PFSK-1 (cell line): Measurements from ENCODE around the gene JAGN1.

ENCODE experiments used
- FOXP2 ChIP-seq: optimal IDR thresholded peaks from 2 replicates; pipeline ENCODE3; 2011; ENCODE audit warnings: borderline replicate concordance, control low read depth, inconsistent platforms; ENCODE audit not compliant: insufficient read depth; ENCODE audit errors: extremely low read length, extremely low read depth
- POLR2AphosphoS5 ChIP-seq: IDR thresholded peaks from 2 replicates; pipeline ENCODE4 v1.6.1; 2012; ENCODE audit warnings: low read depth, mild to moderate bottlenecking, control low read depth, low read length, moderate library complexity
- REST ChIP-seq, 2 experiments: IDR thresholded peaks; 2 replicates each; pipeline versions ENCODE4 v1.6.1 to v1.8.0; 2011 to 2012; ENCODE audit warnings: low read depth in 2 of 2, low read length in 2 of 2, control low read depth in 1 of 2, inconsistent platforms in 1 of 2, mild to moderate bottlenecking in 1 of 2, moderate library complexity in 1 of 2; ENCODE audit not compliant: insufficient read depth in 1 of 2
- SIN3A ChIP-seq: IDR thresholded peaks from 2 replicates; pipeline ENCODE4 v1.6.1; 2012; ENCODE audit warnings: mild to moderate bottlenecking, low read length, moderate library complexity, borderline replicate concordance; ENCODE audit not compliant: insufficient read depth
- TAF1 ChIP-seq: IDR thresholded peaks from 2 replicates; pipeline ENCODE4 v1.6.1; 2012; ENCODE audit warnings: low read length, control low read depth, borderline replicate concordance; ENCODE audit not compliant: insufficient read depth

DNA sequence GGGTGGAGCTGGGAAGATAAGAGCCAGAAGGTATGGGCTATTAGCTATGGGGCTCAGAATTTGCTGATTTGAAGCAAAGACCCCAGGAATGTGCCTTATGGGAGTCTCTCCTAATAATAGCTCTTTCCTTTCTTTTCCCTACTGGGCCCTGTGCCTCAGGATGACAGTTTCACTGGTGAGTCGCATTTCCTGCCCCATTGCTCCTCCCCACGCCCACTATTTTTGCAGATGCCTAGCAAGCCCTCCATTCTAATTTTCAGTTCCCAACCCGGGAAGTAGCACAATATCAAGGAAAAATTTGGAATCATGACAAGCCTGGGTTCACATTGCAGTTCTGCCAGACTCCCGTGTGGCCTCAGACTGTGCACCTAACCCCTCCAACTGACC, 12.8 kb downstream of the JAGN1 start:
- TF ChIP-seq TAF1 = no peak
- TF ChIP-seq REST (IDR thresholded peaks at IDR 0.05; ENCODE audit: insufficient read depth in 1 of 2, low read depth in 2 of 2, low read length in 2 of 2) = no peak
- TF ChIP-seq POLR2AphosphoS5 = no peak
- TF ChIP-seq SIN3A = no peak
- TF ChIP-seq FOXP2 = no peak
